SK-N-SH treated with all-trans-retinoic acid at 6 μM for 48 hours (cell line): Measurements from ENCODE around the gene MBTD1.

Experiments
- ATAC-seq: fragments of 200-7000 bp; cut with Tn5 transposase; 3 replicates; pipeline ENCODE4 v1.9.1; 2020; ENCODE audit warnings: mild to moderate bottlenecking, moderate library complexity
- ARNTL ChIP-seq: fragments of 450-650 bp; formaldehyde crosslinking; IDR thresholded peaks from 2 replicates; pipeline ENCODE4 v1.5.0; 2020; ENCODE audit warnings: low read depth, mild to moderate bottlenecking, moderate library complexity, borderline replicate concordance
- BACH2 ChIP-seq: fragments of 250-450 bp; sonication (Bioruptor Pico); IDR thresholded peaks from 2 replicates; pipeline ENCODE4 v1.9.0; 2021; ENCODE audit warnings: mild to moderate bottlenecking, borderline replicate concordance
- CREB5 ChIP-seq: fragments of 250-450 bp; sonication (Bioruptor Pico); IDR thresholded peaks from 2 replicates; pipeline ENCODE4 v1.5.1; 2020; ENCODE audit warnings: low read depth, mild to moderate bottlenecking, moderate library complexity
- CSDC2 ChIP-seq: fragments of 250-450 bp; sonication (Bioruptor Pico); IDR thresholded peaks from 2 replicates; pipeline ENCODE4 v1.5.0; 2020; ENCODE audit warnings: mild to moderate bottlenecking, moderate library complexity
- ESRRG ChIP-seq: fragments of 250-450 bp; sonication (Bioruptor Pico); IDR thresholded peaks from 2 replicates; pipeline ENCODE4 v1.6.1; 2021; ENCODE audit warnings: mild to moderate bottlenecking
- GLIS3 ChIP-seq: fragments of 250-450 bp; sonication (Bioruptor Pico); IDR thresholded peaks from 2 replicates; pipeline ENCODE4 v1.5.0; 2020; ENCODE audit warnings: mild to moderate bottlenecking, moderate library complexity
- ISL1 ChIP-seq: fragments of 250-450 bp; sonication (Bioruptor Pico); IDR thresholded peaks from 2 replicates; pipeline ENCODE4 v2.1.2; 2022; ENCODE audit warnings: mild to moderate bottlenecking, moderate library complexity
- OSR1 ChIP-seq: fragments of 250-450 bp; sonication (Bioruptor Pico); IDR thresholded peaks from 2 replicates; pipeline ENCODE4 v1.8.0; 2022; ENCODE audit warnings: moderate library complexity, mild to moderate bottlenecking, inconsistent platforms
- PATZ1 ChIP-seq: fragments of 250-450 bp; sonication (Bioruptor Pico); IDR thresholded peaks from 2 replicates; pipeline ENCODE4 v1.8.0; 2020; ENCODE audit warnings: mild to moderate bottlenecking, moderate library complexity, borderline replicate concordance
- PPARA ChIP-seq: fragments of 250-450 bp; sonication (Bioruptor Pico); IDR thresholded peaks from 2 replicates; pipeline ENCODE4 v1.5.0; 2020; ENCODE audit warnings: mild to moderate bottlenecking, borderline replicate concordance
- RARB ChIP-seq: fragments of 250-450 bp; sonication (Bioruptor Pico); IDR thresholded peaks from 2 replicates; pipeline ENCODE4 v1.8.0; 2021; ENCODE audit warnings: mild to moderate bottlenecking, moderate library complexity
- SNAI2 ChIP-seq: fragments of 250-450 bp; sonication (Bioruptor Pico); IDR thresholded peaks from 2 replicates; pipeline ENCODE4 v1.5.0; 2020; ENCODE audit warnings: mild to moderate bottlenecking, moderate library complexity
- TCF4 ChIP-seq: fragments of 250-450 bp; sonication (Bioruptor Pico); IDR thresholded peaks from 2 replicates; pipeline ENCODE4 v1.8.0; 2021; ENCODE audit warnings: mild to moderate bottlenecking, moderate library complexity, borderline replicate concordance
- TOX ChIP-seq: fragments of 250-450 bp; sonication (Bioruptor Pico); IDR thresholded peaks from 2 replicates; pipeline ENCODE4 v1.8.0; 2021; ENCODE audit warnings: mild to moderate bottlenecking, moderate library complexity, borderline replicate concordance
- TSHZ2 ChIP-seq: fragments of 250-450 bp; sonication (Bioruptor Pico); IDR thresholded peaks from 2 replicates; pipeline ENCODE4 v1.5.0; 2020; ENCODE audit warnings: mild to moderate bottlenecking, moderate library complexity
- ZC3H10 ChIP-seq: fragments of 250-450 bp; sonication (Bioruptor Pico); IDR thresholded peaks from 2 replicates; pipeline ENCODE4 v1.5.1; 2021; ENCODE audit warnings: mild to moderate bottlenecking, moderate library complexity
- ZFP30 ChIP-seq: fragments of 450-650 bp; formaldehyde crosslinking; IDR thresholded peaks from 2 replicates; pipeline ENCODE4 v1.5.0; 2022; ENCODE audit warnings: mild to moderate bottlenecking, moderate library complexity
- ZNF565 ChIP-seq: fragments of 450-650 bp; formaldehyde crosslinking; conservative IDR thresholded peaks from 2 replicates; pipeline ENCODE4 v1.5.0; 2020; ENCODE audit warnings: low read depth, mild to moderate bottlenecking, moderate library complexity
- ZNF70 ChIP-seq: fragments of 450-650 bp; formaldehyde crosslinking; IDR thresholded peaks from 2 replicates; pipeline ENCODE4 v1.5.0; 2020; ENCODE audit warnings: mild to moderate bottlenecking, moderate library complexity
- ZNF8 ChIP-seq: fragments of 450-650 bp; formaldehyde crosslinking; IDR thresholded peaks from 2 replicates; pipeline ENCODE4 v1.5.0; 2020; ENCODE audit warnings: mild to moderate bottlenecking, moderate library complexity

The MBTD1 gene

GRCh38 chr17:51255673-51256072, 4.2 kb downstream of the MBTD1 start (continued):
- TF ChIP-seq TSHZ2 (CRISPR knock-in tag) (no peak), PPARA (no peak), ISL1 (no peak)

- no peak for ATAC-seq
- TF ChIP-seq TSHZ2 (CRISPR knock-in tag), result no peak
- no peak for TF ChIP-seq SNAI2 (CRISPR knock-in tag)
- TF ChIP-seq ISL1, result no peak
- TF ChIP-seq TCF4, result no peak
- no peak for TF ChIP-seq OSR1
- no peak for TF ChIP-seq ZNF565 (CRISPR knock-in tag)
- no peak for TF ChIP-seq TOX (CRISPR knock-in tag)
- no peak for TF ChIP-seq CREB5
- TF ChIP-seq GLIS3 (CRISPR knock-in tag), result no peak
- no peak for TF ChIP-seq RARB (CRISPR knock-in tag)
- TF ChIP-seq ZC3H10 (CRISPR knock-in tag), result no peak
- no peak for TF ChIP-seq ESRRG
- TF ChIP-seq ZNF70 (CRISPR knock-in tag), result no peak
Observed at GRCh38 chr17:51251010-51251409, 8.8 kb downstream of the MBTD1 start.

GRCh38 chr17:51250314-51250840, 9.5 kb downstream of the MBTD1 start:
- TF ChIP-seq OSR1, result no peak
- TF ChIP-seq BACH2 (CRISPR knock-in tag), result no peak
- no peak for ATAC-seq

- TF ChIP-seq PATZ1 (CRISPR knock-in tag) (0 out of 2 replicates have a peak, but pooled peaks have one; percentile 39), TCF4 (peak; percentile 23; the same call in 1 of the 2 replicates), GLIS3 (CRISPR knock-in tag) (no peak), CSDC2 (CRISPR knock-in tag) (no peak), ARNTL (no peak), ESRRG (no peak), ZNF8 (no peak), ISL1 (peak; percentile 98), ZFP30 (CRISPR knock-in tag) (no peak), CREB5 (peak; percentile 22; the same call in 1 of the 2 replicates)
- peak; percentile 77 for ATAC-seq
Observed at GRCh38 chr17:51245535-51245934, 14.3 kb downstream of the MBTD1 start.
